Calu3 (cell line): Measurements from ENCODE around the gene BPNT1. TPM values are rescaled to one million over a fixed set of nuclear protein-coding genes. Genes with fewer than 3 reads are reported as not detected.

Source experiments
- BruUV-seq: library from RNA; stranded (reverse); fragments of 400-500 nt; replicated peaks from 2 replicates; lab custom pipeline; 2021; lab: Mats Ljungman, UMichigan
- CTCF ChIA-PET: fragments of 300-600 bp; sonication (Branson Sonifier 250); formaldehyde crosslinking; loops from one replicate; lab custom pipeline; 2022; ENCODE audit warnings: antibody characterized with exemption; lab: Charles Lee
- DNase-seq: peaks from one replicate; pipeline ENCODE4 v3.0.0; 2022
- H3K27ac Mint-ChIP-seq: one replicate; pipeline ENCODE4 v1.8.0; 2022; ENCODE audit warnings: mixed read lengths; ENCODE audit not compliant: unreplicated experiment
- H3K27me3 Mint-ChIP-seq: one replicate; pipeline ENCODE4 v1.8.0; 2022; ENCODE audit warnings: mixed read lengths; ENCODE audit not compliant: unreplicated experiment
- H3K36me3 Mint-ChIP-seq: one replicate; pipeline ENCODE4 v1.8.0; 2022; ENCODE audit warnings: mild to moderate bottlenecking, moderate library complexity, mixed read lengths; ENCODE audit not compliant: insufficient read depth, unreplicated experiment
- H3K4me1 Mint-ChIP-seq: one replicate; pipeline ENCODE4 v1.8.0; 2022; ENCODE audit warnings: mild to moderate bottlenecking, low read depth, mixed read lengths; ENCODE audit not compliant: unreplicated experiment
- H3K4me3 Mint-ChIP-seq: one replicate; pipeline ENCODE4 v1.8.0; 2022; ENCODE audit warnings: mild to moderate bottlenecking, low read depth, moderate library complexity, mixed read lengths; ENCODE audit not compliant: unreplicated experiment
- H3K9me3 Mint-ChIP-seq: one replicate; pipeline ENCODE4 v1.8.0; 2022; ENCODE audit warnings: low read depth, mixed read lengths; ENCODE audit not compliant: unreplicated experiment
- intact Hi-C: fragments of 100-400 bp; cut with micrococcal nuclease; formaldehyde crosslinking; loops from one replicate; pipeline ENCODE4 v1.10.0; 2022; ENCODE audit not compliant: unreplicated experiment
- total RNA-seq: library from RNA; stranded (reverse); gene quantifications from 2 replicates; pipeline ENCODE4 v1.2.3, GENCODE V29; 2022
- TF ChIP-seq, protein P1 (sequence below): fragments of 200-600 bp; IDR thresholded peaks from one replicate; pipeline ENCODE4 v1.8.0; 2022; ENCODE audit warnings: antibody characterized with exemption; ENCODE audit not compliant: unreplicated experiment

Gene BPNT1
- total RNA-seq, 1 experiment from 2014 or later = 46.9 TPM

DNA sequence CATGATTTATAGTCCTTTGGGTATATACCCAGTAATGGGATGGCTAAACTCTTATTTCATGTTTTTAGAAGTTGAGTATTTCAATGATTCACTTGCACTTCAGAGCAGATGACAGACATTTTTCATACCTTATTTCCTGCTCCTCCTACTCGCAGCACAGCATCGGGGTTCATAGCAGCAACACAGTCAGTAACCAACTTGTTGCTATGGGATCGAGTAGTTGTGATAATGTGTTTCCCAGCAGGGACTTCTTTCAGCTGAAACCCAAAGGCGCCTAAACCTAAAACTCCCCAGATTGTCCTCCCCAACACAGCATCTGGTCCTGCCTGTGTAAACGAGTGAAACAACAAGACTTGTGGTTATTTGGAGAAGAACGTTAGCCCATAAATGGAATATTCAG, 27.0 kb downstream of the BPNT1 start:
- DNase-seq = no peak
- H3K27me3 Mint-ChIP-seq = no peaks in the 10 kb centered on the region
- H3K4me3 Mint-ChIP-seq = no peak overlapping the region
- intact Hi-C loops = no loop called here
- H3K9me3 Mint-ChIP-seq = no peaks in the 10 kb centered on the region
- H3K36me3 Mint-ChIP-seq = peaks cover 9% of the 10 kb centered on the region
- CTCF ChIA-PET = no interaction called here
- no peak overlapping the region for H3K27ac Mint-ChIP-seq
- no peaks in the 10 kb centered on the region for H3K4me1 Mint-ChIP-seq
- TF ChIP-seq, protein P1, sequence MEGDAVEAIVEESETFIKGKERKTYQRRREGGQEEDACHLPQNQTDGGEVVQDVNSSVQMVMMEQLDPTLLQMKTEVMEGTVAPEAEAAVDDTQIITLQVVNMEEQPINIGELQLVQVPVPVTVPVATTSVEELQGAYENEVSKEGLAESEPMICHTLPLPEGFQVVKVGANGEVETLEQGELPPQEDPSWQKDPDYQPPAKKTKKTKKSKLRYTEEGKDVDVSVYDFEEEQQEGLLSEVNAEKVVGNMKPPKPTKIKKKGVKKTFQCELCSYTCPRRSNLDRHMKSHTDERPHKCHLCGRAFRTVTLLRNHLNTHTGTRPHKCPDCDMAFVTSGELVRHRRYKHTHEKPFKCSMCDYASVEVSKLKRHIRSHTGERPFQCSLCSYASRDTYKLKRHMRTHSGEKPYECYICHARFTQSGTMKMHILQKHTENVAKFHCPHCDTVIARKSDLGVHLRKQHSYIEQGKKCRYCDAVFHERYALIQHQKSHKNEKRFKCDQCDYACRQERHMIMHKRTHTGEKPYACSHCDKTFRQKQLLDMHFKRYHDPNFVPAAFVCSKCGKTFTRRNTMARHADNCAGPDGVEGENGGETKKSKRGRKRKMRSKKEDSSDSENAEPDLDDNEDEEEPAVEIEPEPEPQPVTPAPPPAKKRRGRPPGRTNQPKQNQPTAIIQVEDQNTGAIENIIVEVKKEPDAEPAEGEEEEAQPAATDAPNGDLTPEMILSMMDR = no peak
- no TSS peak for BruUV-seq

DNA sequence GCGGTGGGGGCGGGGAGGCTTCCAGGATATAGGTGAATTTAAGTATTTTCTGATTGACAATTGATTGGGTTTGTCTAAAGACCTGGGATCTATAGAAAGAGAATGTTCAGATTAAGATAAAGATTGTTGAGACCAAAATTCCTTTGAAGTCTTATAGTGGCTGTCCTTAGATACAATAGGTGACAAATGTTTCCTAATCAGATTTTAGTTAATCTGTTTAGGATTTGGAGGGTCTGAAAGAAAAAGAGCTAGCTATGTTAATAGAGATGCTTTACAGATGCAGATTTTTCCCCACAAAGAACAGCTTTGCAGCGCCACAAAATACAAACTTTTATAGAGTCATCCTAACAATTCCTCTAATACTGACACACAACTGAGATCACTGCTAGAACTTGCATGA, 28.7 kb downstream of the BPNT1 start:
- BruUV-seq = no TSS peak
- no peaks in the 10 kb centered on the region for H3K9me3 Mint-ChIP-seq
- no peak overlapping the region for H3K27ac Mint-ChIP-seq
- intact Hi-C loops = no loop called here
- no peak overlapping the region for H3K4me3 Mint-ChIP-seq
- no peaks in the 10 kb centered on the region for H3K4me1 Mint-ChIP-seq
- TF ChIP-seq, protein P1 = no peak
- no peaks in the 10 kb centered on the region for H3K27me3 Mint-ChIP-seq
- no peak for DNase-seq
- CTCF ChIA-PET = no interaction called here
- H3K36me3 Mint-ChIP-seq = peaks cover 9% of the 10 kb centered on the region

DNA sequence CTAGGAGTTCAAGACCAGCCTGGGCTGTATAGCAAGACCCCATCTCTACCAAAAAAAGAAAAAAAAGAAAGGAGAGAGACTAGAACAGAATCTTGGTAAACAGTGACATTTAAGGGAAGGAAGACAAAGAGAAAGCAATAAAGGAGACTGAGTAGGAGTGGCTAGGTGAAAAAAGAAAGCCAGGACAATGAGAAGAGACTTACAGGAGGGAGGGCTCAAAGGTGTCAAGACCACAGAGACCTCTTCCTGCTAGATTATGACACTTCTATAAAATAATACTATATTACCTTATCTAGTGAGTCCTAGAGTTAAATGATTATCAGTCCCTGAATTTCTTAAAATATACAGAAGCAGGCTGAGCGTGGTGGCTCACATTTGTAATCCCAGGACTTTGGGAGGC, 33.2 kb downstream of the BPNT1 start:
- TF ChIP-seq, protein P1 = no peak
- CTCF ChIA-PET = interaction anchor here (0.7 kb wide), 1 partner anchor 10 kb away, joined by 3 read pairs; the partner anchor contains the start of gene EPRS1
- H3K27me3 Mint-ChIP-seq = no peaks in the 10 kb centered on the region
- H3K4me3 Mint-ChIP-seq = no peak overlapping the region
- H3K4me1 Mint-ChIP-seq = no peaks in the 10 kb centered on the region
- H3K27ac Mint-ChIP-seq = no peak overlapping the region
- peaks cover 11% of the 10 kb centered on the region for H3K36me3 Mint-ChIP-seq
- no peaks in the 10 kb centered on the region for H3K9me3 Mint-ChIP-seq
- DNase-seq = no peak
- BruUV-seq = no TSS peak
- intact Hi-C loops = no loop called here

DNA sequence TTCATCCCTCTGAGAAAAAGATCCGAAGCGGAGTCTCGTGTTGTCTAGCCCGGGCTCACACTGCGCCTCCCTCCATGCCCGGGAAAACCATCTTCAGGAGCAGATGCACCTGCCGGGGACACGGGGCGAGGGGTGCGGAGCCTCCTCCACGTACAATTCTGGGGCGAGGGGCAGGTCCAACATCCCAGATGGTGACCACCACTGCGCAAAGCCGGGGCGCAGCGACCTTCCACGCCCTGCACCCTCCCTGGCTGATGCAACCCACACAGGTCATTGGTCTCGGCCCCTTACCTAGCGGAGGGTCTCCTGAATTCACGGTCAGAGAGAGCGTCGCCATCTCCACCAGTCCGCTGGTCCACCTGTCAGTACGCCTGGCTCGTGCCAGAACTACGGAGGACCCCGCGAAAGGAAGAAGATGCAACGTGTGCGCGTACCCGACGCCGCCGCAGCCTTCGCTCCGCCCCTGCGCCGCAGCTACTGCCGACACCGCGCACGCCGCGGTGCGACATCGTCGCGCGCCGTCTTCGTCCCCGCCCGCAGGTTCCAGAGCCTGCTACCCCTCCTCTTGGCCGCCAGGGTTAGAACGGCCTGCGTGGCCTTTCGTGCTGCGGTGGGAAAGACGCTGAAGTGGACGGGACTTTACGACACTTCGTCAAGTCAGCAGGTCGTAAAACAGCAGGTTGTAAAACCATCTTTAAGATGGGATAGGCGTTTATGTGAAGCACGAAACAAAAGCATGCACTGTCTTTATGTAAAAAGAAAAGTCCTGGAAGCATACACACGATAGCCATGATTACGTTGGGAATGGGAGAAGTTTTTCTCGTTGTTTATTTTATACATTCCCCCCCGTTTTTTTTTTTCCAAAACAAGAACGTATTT, 43.3 kb downstream of the BPNT1 start, which contains the start of gene EPRS1:
EPRS1 (minus strand) TSS at position 454 of the 879 bp plus-strand sequence; CDS start at position 337, 117 bp downstream.
- intact Hi-C loops = loop anchor here (5.0 kb wide), 1 partner anchor 441 kb away; no protein-coding TSS in a partner anchor
- Mint-ChIP-seq H3K4me1 (peaks cover 10% of the 10 kb centered on the region), H3K9me3 (no peaks in the 10 kb centered on the region), H3K27me3 (no peaks in the 10 kb centered on the region), H3K27ac (peak within 1 kb of the TSS; percentile 99), H3K4me3 (peak within 1 kb of the TSS; percentile 97), H3K36me3 (peaks cover 49% of the 10 kb centered on the region)
- TF ChIP-seq, protein P1 = peak; percentile 63
- DNase-seq = peak; percentile 97
- CTCF ChIA-PET = interaction anchor here (0.6 to 0.7 kb wide), 4 partner anchors 10 to 253 kb away, joined by 3 to 7 read pairs (median 4); no protein-coding TSS in a partner anchor
- TSS peak; percentile 43 for BruUV-seq
